B cell (primary cell): ENCODE results near the gene AGPAT1. TPM values are rescaled to one million over a fixed set of nuclear protein-coding genes. Genes with fewer than 3 reads are reported as not detected.

ENCODE experiments used
- ATAC-seq: fragments of 200-7000 bp; cut with Tn5 transposase; one replicate; pipeline ENCODE4 v1.10.0; 2021; ENCODE audit warnings: low read depth, mild to moderate bottlenecking, moderate number of reproducible peaks, moderate library complexity
- CTCF ChIA-PET: fragments of 350-600 bp; sonication (Branson Sonifier 250); formaldehyde crosslinking; loops from one replicate; lab custom pipeline; 2021; ENCODE audit warnings: antibody characterized with exemption, inconsistent platforms; lab: Charles Lee
- POLR2A ChIA-PET: fragments of 350-600 bp; sonication (Branson Sonifier 250); formaldehyde crosslinking; loops from one replicate; lab custom pipeline; 2021; ENCODE audit warnings: antibody characterized with exemption; lab: Charles Lee
- DNase-seq: peaks from one replicate; pipeline ENCODE4 v3.0.0; 2013
- H2AFZ ChIP-seq: 2 replicates; pipeline ENCODE4 v1.6.1; 2012; ENCODE audit warnings: mild to moderate bottlenecking, low read depth, low read length; ENCODE audit not compliant: insufficient read depth, poor library complexity, severe bottlenecking
- H3K27ac ChIP-seq, 2 donors: 1 replicate in 1 of 2; 2 replicates in 1 of 2; pipeline ENCODE4 v1.5.1; 2012 to 2013; ENCODE audit warnings: low read length in 2 of 2, mild to moderate bottlenecking in 2 of 2, moderate library complexity in 1 of 2
- H3K27me3 ChIP-seq, 4 experiments: fragments of 200-600 bp in 1 of 4; sonication (generic) in 1 of 4; replicated peaks in 1 of 4; 1 replicate in 2 of 4; 2 replicates in 2 of 4; pipeline versions ENCODE4 v1.6.1 to v1.7.0; 2013 to 2016; ENCODE audit warnings: low read length in 3 of 4, mild to moderate bottlenecking in 2 of 4, mixed read lengths in 1 of 4, moderate library complexity in 1 of 4; ENCODE audit not compliant: insufficient read depth in 4 of 4, control insufficient read depth in 3 of 4; ENCODE audit errors: control extremely low read depth in 1 of 4
- H3K36me3 ChIP-seq, 2 experiments: replicated peaks in 1 of 2; 1 replicate in 1 of 2; 2 replicates in 1 of 2; pipeline versions ENCODE4 v1.6.1 to v1.7.1; 2013; ENCODE audit warnings: low read length in 1 of 2; ENCODE audit not compliant: insufficient read depth in 2 of 2, control insufficient read depth in 1 of 2; ENCODE audit errors: control extremely low read depth in 1 of 2, extremely low read depth in 1 of 2
- H3K4me1 ChIP-seq, 2 donors: fragments of 200-600 bp in 1 of 2; sonication (generic) in 1 of 2; 1 replicate in 1 of 2; 2 replicates in 1 of 2; pipeline versions ENCODE4 v1.5.1 to v1.6.1; 2013 to 2017; ENCODE audit warnings: low read length in 2 of 2; ENCODE audit not compliant: control insufficient read depth in 2 of 2, insufficient read depth in 2 of 2
- H3K4me2 ChIP-seq: replicated peaks from 2 replicates; pipeline ENCODE3; 2012; ENCODE audit warnings: mild to moderate bottlenecking, low read depth, low read length; ENCODE audit not compliant: poor library complexity, severe bottlenecking
- H3K4me3 ChIP-seq, 5 experiments: fragments of 200-600 bp in 1 of 5; sonication (generic) in 1 of 5; 1 replicate in 3 of 5; 2 replicates in 2 of 5; pipeline versions ENCODE4 v1.5.1 to v1.7.0; 2011 to 2016; ENCODE audit warnings: low read length in 4 of 5, mild to moderate bottlenecking in 4 of 5, low read depth in 2 of 5, control low read depth in 1 of 5, moderate library complexity in 1 of 5; ENCODE audit not compliant: insufficient read depth in 1 of 5; ENCODE audit errors: control extremely low read depth in 1 of 5, extremely low read depth in 1 of 5
- H3K79me2 ChIP-seq: fragments of 200-600 bp; sonication (generic); one replicate; pipeline ENCODE4 v1.6.0; 2016; ENCODE audit warnings: low read length; ENCODE audit not compliant: control insufficient read depth, insufficient read depth
- H3K9ac ChIP-seq: fragments of 200-600 bp; sonication (generic); 2 replicates; pipeline ENCODE4 v1.6.1; 2017; ENCODE audit warnings: mild to moderate bottlenecking, low read length, moderate library complexity
- H3K9me3 ChIP-seq, 3 donors: one replicate each; pipeline versions ENCODE4 v1.6.1 to v1.7.1; 2013; ENCODE audit warnings: low read length in 2 of 3; ENCODE audit not compliant: control insufficient read depth in 2 of 3, insufficient read depth in 1 of 3; ENCODE audit errors: control extremely low read depth in 1 of 3
- H4K20me1 ChIP-seq: 2 replicates; pipeline ENCODE4 v1.6.0; 2012; ENCODE audit warnings: mild to moderate bottlenecking, low read length; ENCODE audit not compliant: insufficient read depth, control insufficient read depth, poor library complexity, severe bottlenecking
- H3K27ac Mint-ChIP-seq: one replicate; pipeline ENCODE4 v1.8.0; 2021; ENCODE audit warnings: mixed read lengths
- H3K27me3 Mint-ChIP-seq: one replicate; pipeline ENCODE4 v1.8.0; 2021; ENCODE audit warnings: mixed read lengths
- H3K4me1 Mint-ChIP-seq: one replicate; pipeline ENCODE4 v1.8.0; 2021; ENCODE audit warnings: mixed read lengths
- H3K4me3 Mint-ChIP-seq: one replicate; pipeline ENCODE4 v1.8.0; 2021; ENCODE audit warnings: mixed read lengths
- H3K9me3 Mint-ChIP-seq: one replicate; pipeline ENCODE4 v1.8.0; 2022; ENCODE audit warnings: mixed read lengths; ENCODE audit not compliant: insufficient read depth
- EZH2 ChIP-seq: IDR thresholded peaks from 2 replicates; pipeline ENCODE4 v1.6.1; 2012; ENCODE audit warnings: borderline replicate concordance, low read depth, mild to moderate bottlenecking, moderate library complexity, low read length; ENCODE audit not compliant: insufficient read depth, poor library complexity, severe bottlenecking
- WGBS: methylation state at CpG from one replicate; pipeline ENCODE4 v1.1.5; 2013; ENCODE audit warnings: missing lambda C conversion rate; ENCODE audit not compliant: insufficient coverage; 5-methylcytosine and 5-hydroxymethylcytosine counted together
- intact Hi-C: fragments of 100-400 bp; cut with micrococcal nuclease; formaldehyde crosslinking; loops from one replicate; pipeline ENCODE4 v1.10.0; 2022
- polyA plus RNA-seq: library from polyadenylated mRNA; depleted of rRNA; stranded (reverse); fragments of >200 nt; gene quantifications from 2 replicates; pipeline ENCODE4 v1.2.3, GENCODE V29; 2012
- total RNA-seq, 2 donors: library from RNA; stranded (reverse); fragments of 120-200 nt in 1 of 2; gene quantifications; 1 replicate in 1 of 2; 2 replicates in 1 of 2; pipeline versions ENCODE4 v1.2.3 to v1.2.4, GENCODE V29; 2013 to 2022
- TF ChIP-seq, protein P1 (sequence below): fragments of 200-600 bp; IDR thresholded peaks from one replicate; pipeline ENCODE4 v1.8.0; 2022; ENCODE audit warnings: antibody characterized with exemption, mild to moderate bottlenecking

AGPAT1 gene
- total and polyA plus RNA-seq, 2 donors (not counting 1 experiment from before 2014, with no cell fraction given): 29.8 to 37.1 TPM

DNA sequence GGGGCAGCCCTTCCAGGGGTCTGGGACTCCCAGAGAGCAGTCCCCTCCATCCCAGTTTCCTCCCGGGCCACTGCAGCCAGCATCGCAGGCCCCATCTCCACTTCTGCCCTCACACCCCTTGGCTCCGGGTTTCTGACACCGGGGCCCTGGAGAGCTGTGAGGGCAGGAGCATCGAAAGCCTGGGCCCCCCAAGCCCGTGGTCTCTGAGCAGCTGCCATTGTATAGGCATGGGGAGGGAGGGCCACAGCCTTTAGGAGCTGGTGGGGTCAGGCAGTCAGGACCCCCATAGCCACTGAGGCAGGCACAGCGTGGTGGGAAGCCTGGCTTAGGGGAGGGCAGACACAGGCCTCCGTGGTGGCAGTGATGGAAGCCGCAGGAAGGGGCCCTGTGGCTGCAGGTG, 26.3 kb upstream of the AGPAT1 start:
- DNase-seq (no peak), ATAC-seq (no peak)
- Mint-ChIP-seq H3K27me3 (peaks cover 8% of the 10 kb centered on the region), H3K9me3 (no peaks in the 10 kb centered on the region), H3K27ac (no peak overlapping the region), H3K4me3 (no peak overlapping the region), H3K4me1 (peaks cover 4% of the 10 kb centered on the region)
- no peak overlapping the region for H3K9ac ChIP-seq
- no peak overlapping the region for H3K4me3 ChIP-seq
- WGBS: 77% methylated on average over 7 of the region's 9 CpGs
- H3K27ac ChIP-seq: no peak overlapping the region
- peaks cover under 1 to 3% of the 10 kb centered on the region in 2 donors for H3K4me1 ChIP-seq
- no peaks in the 10 kb centered on the region for H3K9me3 ChIP-seq
- H3K79me2 ChIP-seq: no peaks in the 10 kb centered on the region
- POLR2A ChIA-PET: no interaction called here
- H3K36me3 ChIP-seq: no peaks in the 10 kb centered on the region
- H2AFZ ChIP-seq: no peak overlapping the region
- CTCF ChIA-PET: no interaction called here
- H3K4me2 ChIP-seq: no peak overlapping the region
- H4K20me1 ChIP-seq: no peaks in the 10 kb centered on the region
- H3K27me3 ChIP-seq: peaks cover 0 to 8% (median 2%) of the 10 kb centered on the region in 4 experiments
- TF ChIP-seq, protein P1, sequence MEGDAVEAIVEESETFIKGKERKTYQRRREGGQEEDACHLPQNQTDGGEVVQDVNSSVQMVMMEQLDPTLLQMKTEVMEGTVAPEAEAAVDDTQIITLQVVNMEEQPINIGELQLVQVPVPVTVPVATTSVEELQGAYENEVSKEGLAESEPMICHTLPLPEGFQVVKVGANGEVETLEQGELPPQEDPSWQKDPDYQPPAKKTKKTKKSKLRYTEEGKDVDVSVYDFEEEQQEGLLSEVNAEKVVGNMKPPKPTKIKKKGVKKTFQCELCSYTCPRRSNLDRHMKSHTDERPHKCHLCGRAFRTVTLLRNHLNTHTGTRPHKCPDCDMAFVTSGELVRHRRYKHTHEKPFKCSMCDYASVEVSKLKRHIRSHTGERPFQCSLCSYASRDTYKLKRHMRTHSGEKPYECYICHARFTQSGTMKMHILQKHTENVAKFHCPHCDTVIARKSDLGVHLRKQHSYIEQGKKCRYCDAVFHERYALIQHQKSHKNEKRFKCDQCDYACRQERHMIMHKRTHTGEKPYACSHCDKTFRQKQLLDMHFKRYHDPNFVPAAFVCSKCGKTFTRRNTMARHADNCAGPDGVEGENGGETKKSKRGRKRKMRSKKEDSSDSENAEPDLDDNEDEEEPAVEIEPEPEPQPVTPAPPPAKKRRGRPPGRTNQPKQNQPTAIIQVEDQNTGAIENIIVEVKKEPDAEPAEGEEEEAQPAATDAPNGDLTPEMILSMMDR: no peak
- TF ChIP-seq EZH2: no peak
- intact Hi-C loops: no loop called here

DNA sequence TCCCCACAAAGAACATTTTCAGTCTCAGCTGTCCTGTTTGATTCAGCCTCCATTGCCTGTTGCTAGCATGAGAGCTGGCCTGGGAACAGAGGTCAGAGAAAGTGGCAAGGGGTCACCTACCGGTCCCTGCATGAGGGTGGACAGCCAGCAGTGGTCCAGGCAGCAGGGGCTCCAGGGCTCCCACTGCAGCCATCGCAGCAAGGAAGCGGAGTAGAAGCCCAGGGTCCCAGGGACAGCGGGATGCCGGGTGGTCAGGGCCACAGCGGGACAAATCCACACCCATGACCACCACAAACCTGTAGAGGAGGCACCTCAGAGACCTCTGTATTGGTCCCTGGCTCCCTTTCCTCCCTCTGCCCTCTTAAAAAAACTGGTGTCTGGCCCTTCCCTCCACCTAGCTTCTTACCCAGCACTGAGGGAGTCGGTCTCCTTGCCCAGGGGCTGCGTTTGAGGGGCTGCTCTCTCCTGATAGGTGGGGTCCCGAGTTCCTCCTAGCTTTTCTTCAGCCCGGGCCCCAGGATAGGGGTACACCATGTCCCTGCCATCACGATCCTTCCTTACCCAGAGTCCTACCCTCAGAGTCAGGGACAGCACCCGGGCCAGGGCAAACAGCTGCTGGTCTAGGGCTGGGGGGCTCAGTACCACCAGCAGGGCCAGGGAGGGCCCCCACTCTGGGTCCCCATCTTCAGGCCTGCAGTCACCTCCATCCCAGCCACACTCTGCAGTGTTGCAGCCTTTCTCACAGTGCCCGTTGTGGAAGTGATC, 25.0 kb upstream of the AGPAT1 start:
- no peak for ATAC-seq
- Histone ChIP-seq H4K20me1 (no peaks in the 10 kb centered on the region), H3K27me3 (peaks cover 0 to 8% (median 2%) of the 10 kb centered on the region in 4 experiments), H2AFZ (no peak overlapping the region), H3K36me3 (no peaks in the 10 kb centered on the region), H3K79me2 (no peaks in the 10 kb centered on the region), H3K4me1 (peaks cover 6 to 12% of the 10 kb centered on the region in 2 donors), H3K9me3 (no peaks in the 10 kb centered on the region), H3K27ac (no peak overlapping the region), H3K9ac (no peak overlapping the region), H3K4me2 (no peak overlapping the region), H3K4me3 (no peak overlapping the region)
- WGBS: 95% methylated on average over 11 of the region's 13 CpGs
- intact Hi-C loops: no loop called here
- H3K4me1 Mint-ChIP-seq: peaks cover 13% of the 10 kb centered on the region
- H3K27me3 Mint-ChIP-seq: peaks cover 8% of the 10 kb centered on the region
- ChIA-PET POLR2A (no interaction called here), CTCF (no interaction called here)
- H3K27ac Mint-ChIP-seq: no peak overlapping the region
- H3K4me3 Mint-ChIP-seq: no peak overlapping the region
- no peak for TF ChIP-seq EZH2
- TF ChIP-seq, protein P1: no peak
- no peaks in the 10 kb centered on the region for H3K9me3 Mint-ChIP-seq
- DNase-seq: no peak
